Subcutaneous abdominal adipose tissue (tissue), 5 donors: ENCODE data around the gene ASH1L.
"Not testable (repeated sequence)": the region's sequence is repeated elsewhere in the genome, so short reads cannot be mapped to it uniquely, and the experiment has no call there.

Experiments used
- H3K27ac ChIP-seq: one replicate; pipeline ENCODE4 v1.7.0; 2013; ENCODE audit warnings: low read depth, mild to moderate bottlenecking, inconsistent platforms, low read length, moderate library complexity
- H3K27me3 ChIP-seq, 5 donors: one replicate each; pipeline ENCODE4 v1.7.0; 2013; ENCODE audit warnings: low read length in 5 of 5, inconsistent platforms in 1 of 5; ENCODE audit not compliant: control insufficient read depth in 5 of 5, insufficient read depth in 4 of 5
- H3K36me3 ChIP-seq, 5 donors: one replicate each; pipeline ENCODE4 v1.7.0; 2013; ENCODE audit warnings: low read length in 5 of 5; ENCODE audit not compliant: control insufficient read depth in 5 of 5, insufficient read depth in 5 of 5
- H3K4me1 ChIP-seq, 5 donors: one replicate each; pipeline ENCODE4 v1.7.0; 2013; ENCODE audit warnings: low read length in 5 of 5, mild to moderate bottlenecking in 3 of 5, moderate library complexity in 1 of 5; ENCODE audit not compliant: control insufficient read depth in 5 of 5, insufficient read depth in 5 of 5
- H3K4me3 ChIP-seq, 5 donors: one replicate each; pipeline ENCODE4 v1.7.0; 2013; ENCODE audit warnings: low read length in 5 of 5, low read depth in 1 of 5
- H3K9ac ChIP-seq, 5 donors: one replicate each; pipeline ENCODE4 v1.7.0; 2013; ENCODE audit warnings: low read length in 5 of 5, mild to moderate bottlenecking in 4 of 5, moderate library complexity in 3 of 5
- H3K9me3 ChIP-seq, 5 donors: one replicate each; pipeline ENCODE4 v1.7.0; 2013; ENCODE audit warnings: low read length in 5 of 5; ENCODE audit not compliant: control insufficient read depth in 5 of 5
- donor health status: healthy.
- donor health status: healthy.
- donor health status: healthy.
- donor health status: healthy.
- donor health status: healthy.

The ASH1L gene

DNA sequence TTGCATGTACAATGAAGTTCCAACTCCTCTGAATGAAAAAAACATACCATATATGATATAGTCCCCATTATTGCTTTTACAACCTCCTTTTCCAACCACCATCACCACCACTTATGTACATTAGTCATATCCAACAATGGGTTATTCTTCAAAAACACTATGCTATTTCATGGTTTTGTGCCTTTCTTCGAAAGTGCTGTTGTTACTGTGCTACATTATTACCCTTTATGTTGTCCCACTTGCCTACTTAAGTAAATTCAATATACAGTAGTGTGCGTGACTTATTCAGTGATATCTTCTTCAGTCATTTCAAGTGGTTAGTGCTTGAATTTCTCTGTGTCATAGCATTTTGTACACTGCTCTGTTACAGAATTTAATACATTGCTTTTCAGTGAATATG lies 105.3 kb downstream of the ASH1L start:
- Histone ChIP-seq H3K4me1 (peaks cover 0 to 8% (median 5%) of the 10 kb centered on the region in 5 donors), H3K9ac (peak overlapping the region in 1 of 5 donors; percentile 30), H3K27me3 (no peaks in the 10 kb centered on the region), H3K4me3 (no peak overlapping the region), H3K9me3 (no peaks in the 10 kb centered on the region), H3K36me3 (peaks cover 13 to 32% (median 15%) of the 10 kb centered on the region in 5 donors), H3K27ac (no peak overlapping the region)

DNA sequence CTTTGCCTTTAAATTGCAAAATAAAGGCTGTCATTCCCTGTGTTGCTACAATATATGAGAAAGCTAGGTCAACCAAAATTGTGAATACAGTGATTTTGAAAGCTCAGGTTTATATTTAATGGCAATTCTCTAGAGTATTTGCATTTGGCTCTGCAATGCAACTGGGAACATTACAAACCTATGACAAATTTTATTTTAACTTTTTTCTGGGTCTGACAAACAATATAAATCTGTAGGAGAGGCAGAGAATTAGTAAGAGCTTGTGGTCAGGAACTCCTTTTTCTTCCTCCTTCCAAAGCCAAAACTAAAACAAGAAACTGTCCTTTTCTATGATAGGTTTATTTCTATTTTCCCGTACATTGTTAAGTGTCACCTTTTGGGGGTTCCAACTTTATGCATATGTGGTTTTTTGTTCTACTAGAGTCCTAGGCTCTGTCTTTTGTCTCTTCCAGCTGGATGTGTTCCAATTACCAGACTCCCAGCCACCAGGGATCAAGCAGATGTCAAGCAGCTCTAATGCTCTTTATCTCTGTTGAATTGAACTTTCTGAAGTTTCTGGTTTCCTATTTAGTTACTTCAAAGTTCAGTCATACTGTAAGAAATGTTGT lies 106.9 kb downstream of the ASH1L start:
- no peaks in the 10 kb centered on the region for H3K9me3 ChIP-seq
- no peaks in the 10 kb centered on the region for H3K27me3 ChIP-seq
- H3K4me3 ChIP-seq, result no peak overlapping the region
- H3K27ac ChIP-seq, result no peak overlapping the region
- no peak overlapping the region for H3K9ac ChIP-seq
- peaks cover 11 to 35% (median 14%) of the 10 kb centered on the region in 5 donors for H3K36me3 ChIP-seq
- H3K4me1 ChIP-seq, result peaks cover 0 to 8% (median 5%) of the 10 kb centered on the region in 5 donors

DNA sequence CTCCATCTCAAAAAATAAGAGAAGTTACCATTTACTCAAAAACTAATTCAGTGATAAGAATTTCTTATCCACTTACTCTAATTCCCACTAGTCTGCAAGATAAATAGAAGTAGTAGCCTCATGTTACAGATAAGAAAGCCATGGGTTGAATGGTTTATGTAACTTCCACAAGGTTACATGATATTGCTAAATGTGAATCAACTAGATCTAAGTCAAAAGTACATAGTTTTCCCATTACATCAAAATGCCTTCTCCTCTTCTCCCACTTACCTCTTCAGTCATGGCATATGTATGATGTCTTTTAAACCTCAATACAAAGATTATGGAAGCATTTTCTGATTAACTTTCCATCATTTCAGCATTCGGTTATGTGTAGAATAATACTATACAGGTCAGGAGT lies 108.5 kb downstream of the ASH1L start:
- H3K27me3 ChIP-seq, result no peaks in the 10 kb centered on the region
- peaks cover 12 to 43% (median 17%) of the 10 kb centered on the region in 5 donors for H3K36me3 ChIP-seq
- H3K4me1 ChIP-seq, result peaks cover 0 to 8% (median 5%) of the 10 kb centered on the region in 5 donors
- no peaks in the 10 kb centered on the region for H3K9me3 ChIP-seq
- H3K9ac ChIP-seq, result no peak overlapping the region
- no peak overlapping the region for H3K4me3 ChIP-seq
- no peak overlapping the region for H3K27ac ChIP-seq

DNA sequence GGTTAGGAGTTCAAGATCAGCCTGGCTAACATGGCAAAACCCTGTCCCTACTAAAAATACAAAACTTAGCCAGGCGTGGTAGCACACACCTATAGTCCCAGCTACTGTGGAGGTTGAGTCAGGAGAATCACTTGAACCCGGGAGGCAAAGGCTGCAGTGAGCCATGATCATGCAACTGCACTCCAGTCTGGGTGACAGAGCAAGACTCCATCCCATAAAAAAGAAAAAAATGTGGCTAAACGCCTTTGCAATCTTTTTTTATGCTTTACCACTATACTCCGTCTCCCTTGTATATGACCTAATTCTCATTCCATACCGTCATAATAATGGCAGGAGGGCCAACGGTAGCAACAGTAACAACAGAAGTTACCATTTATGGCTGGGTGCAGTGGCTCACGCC lies 109.5 kb downstream of the ASH1L start:
- peaks cover 10 to 41% (median 18%) of the 10 kb centered on the region in 5 donors for H3K36me3 ChIP-seq
- H3K27ac ChIP-seq, result no peak overlapping the region
- no peaks in the 10 kb centered on the region for H3K9me3 ChIP-seq
- H3K27me3 ChIP-seq, result no peaks in the 10 kb centered on the region
- H3K9ac ChIP-seq, result no peak overlapping the region
- no peak overlapping the region for H3K4me3 ChIP-seq
- H3K4me1 ChIP-seq, result peaks cover 0 to 8% (median 5%) of the 10 kb centered on the region in 5 donors

DNA sequence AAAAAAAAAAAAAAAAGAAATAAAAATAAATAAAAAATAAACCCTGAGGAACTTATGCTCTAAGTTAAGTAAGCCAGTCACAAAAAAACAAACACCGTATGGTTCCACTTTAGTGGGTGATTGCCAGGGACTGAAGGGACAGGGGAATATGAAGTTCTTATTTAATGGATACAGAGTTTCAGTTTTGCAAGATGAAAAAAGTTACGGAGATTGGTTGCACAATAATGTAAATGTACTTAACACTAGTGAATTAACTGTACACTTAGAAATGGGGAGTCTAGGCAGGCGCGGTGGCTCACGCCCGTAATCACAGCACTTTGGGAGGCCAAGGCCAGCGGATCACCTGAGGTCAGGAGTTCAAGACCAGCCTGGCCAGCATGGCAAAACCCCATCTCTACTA lies 111.4 kb downstream of the ASH1L start:
- no peak overlapping the region for H3K9ac ChIP-seq
- H3K9me3 ChIP-seq, result no peaks in the 10 kb centered on the region
- H3K27me3 ChIP-seq, result no peaks in the 10 kb centered on the region
- peaks cover 0 to 8% (median 5%) of the 10 kb centered on the region in 5 donors for H3K4me1 ChIP-seq
- peaks cover 3 to 30% (median 14%) of the 10 kb centered on the region in 5 donors for H3K36me3 ChIP-seq
- H3K27ac ChIP-seq, result no peak overlapping the region
- no peak overlapping the region for H3K4me3 ChIP-seq

DNA sequence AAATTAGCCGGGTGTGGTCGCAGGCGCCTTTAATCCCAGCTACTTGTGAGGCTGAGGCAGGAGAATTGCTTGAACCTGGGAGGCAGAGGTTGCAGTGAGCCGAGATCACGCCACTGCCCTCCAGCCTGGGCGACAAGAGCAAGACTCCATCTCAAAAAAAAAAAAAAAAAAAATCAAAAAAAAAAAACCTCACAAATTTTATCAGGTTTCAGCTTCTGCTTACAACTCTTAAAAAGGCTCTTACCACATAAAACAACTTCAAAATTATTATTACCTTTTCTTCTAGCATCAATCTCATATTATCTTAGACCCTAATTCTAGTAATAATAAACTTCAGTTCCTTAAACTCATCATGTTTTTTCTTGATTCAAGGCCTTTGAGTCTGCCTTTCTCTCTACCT lies 120.2 kb downstream of the ASH1L start:
- not testable (repeated sequence) for H3K9me3 ChIP-seq, H3K4me3 ChIP-seq, H3K27me3 ChIP-seq, H3K4me1 ChIP-seq, H3K9ac ChIP-seq, H3K27ac ChIP-seq
- peaks cover 5 to 17% (median 15%) of the 10 kb centered on the region in 5 donors for H3K36me3 ChIP-seq

DNA sequence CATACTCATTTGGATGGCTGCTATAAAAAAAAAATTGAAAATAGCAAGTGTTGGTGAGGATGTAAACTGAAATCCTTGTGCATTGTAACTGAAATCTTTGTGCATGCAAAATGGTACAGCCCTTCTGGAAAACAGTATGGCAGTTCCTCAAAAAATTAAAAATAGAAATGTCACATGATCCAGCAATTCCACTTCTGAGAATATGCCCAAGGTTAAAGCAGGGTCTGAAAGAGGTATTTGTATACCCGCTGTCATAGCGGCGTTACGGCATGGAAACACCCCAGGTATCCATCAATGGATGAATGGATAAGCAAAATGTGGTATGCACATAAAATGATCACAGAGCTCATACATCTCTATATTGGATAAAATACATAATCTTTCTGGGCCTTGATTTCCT lies 125.2 kb downstream of the ASH1L start:
- Histone ChIP-seq H3K27ac (no peak overlapping the region), H3K27me3 (no peaks in the 10 kb centered on the region), H3K36me3 (peaks cover 11 to 34% (median 22%) of the 10 kb centered on the region in 5 donors), H3K4me1 (peaks cover 0 to 3% (median 0%) of the 10 kb centered on the region in 5 donors), H3K9me3 (no peaks in the 10 kb centered on the region), H3K4me3 (no peak overlapping the region), H3K9ac (no peak overlapping the region)

DNA sequence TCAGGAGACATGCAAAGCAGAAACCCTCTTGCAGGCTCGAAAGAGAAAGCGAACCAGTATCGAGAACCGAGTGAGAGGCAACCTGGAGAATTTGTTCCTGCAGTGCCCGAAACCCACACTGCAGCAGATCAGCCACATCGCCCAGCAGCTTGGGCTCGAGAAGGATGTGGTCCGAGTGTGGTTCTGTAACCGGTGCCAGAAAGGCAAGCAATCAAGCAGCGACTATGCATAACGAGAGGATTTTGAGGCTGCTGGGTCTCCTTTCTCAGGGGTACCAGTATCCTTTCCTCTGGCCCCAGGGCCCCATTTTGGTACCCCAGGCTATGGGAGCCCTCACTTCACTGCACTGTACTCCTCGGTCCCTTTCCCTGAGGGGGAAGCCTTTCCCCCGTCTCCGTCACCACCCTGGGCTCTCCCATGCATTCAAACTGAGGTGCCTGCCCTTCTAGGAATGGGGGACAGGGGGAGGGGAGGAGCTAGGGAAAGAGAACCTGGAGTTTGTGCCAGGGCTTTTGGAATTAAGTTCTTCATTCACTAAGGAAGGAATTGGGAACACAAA lies 128.7 kb downstream of the ASH1L start:
- not testable (repeated sequence) for H3K27me3 ChIP-seq, H3K9ac ChIP-seq, H3K4me3 ChIP-seq, H3K4me1 ChIP-seq, H3K27ac ChIP-seq, H3K9me3 ChIP-seq
- H3K36me3 ChIP-seq, result peaks cover 11 to 43% (median 22%) of the 10 kb centered on the region in 5 donors

DNA sequence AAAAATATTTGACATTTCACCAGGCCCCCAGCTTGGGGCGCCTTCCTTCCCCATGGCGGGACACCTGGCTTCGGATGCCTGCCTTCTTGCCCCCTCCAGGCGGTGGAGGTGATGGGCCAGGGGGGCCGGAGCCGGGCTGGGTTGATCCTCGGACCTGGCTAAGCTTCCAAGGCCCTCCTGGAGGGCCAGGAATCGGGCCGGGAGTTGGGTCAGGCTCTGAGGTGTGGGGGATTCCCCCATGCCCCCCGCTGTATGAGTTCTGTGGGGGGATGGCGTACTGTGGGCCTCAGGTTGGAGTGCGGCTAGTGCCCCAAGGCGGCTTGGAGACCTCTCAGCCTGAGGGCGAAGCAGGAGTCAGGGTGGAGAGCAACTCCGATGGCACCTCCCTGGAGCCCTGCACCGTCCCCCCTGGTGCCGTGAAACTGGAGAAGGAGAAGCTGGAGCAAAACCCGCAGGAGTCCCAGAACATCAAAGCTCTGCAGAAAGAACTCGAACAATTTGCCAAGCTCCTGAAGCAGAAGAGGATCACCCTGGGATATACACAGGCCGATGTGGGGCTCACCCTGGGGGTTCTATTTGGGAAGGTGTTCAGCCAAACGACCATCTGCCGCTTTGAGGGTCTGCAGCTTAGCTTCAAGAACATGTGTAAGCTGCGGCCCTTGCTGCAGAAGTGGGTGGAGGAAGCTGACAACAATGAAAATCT lies 129.3 kb downstream of the ASH1L start:
- H3K36me3 ChIP-seq, result peaks cover 10 to 37% (median 16%) of the 10 kb centered on the region in 5 donors
- not testable (repeated sequence) for H3K27ac ChIP-seq

DNA sequence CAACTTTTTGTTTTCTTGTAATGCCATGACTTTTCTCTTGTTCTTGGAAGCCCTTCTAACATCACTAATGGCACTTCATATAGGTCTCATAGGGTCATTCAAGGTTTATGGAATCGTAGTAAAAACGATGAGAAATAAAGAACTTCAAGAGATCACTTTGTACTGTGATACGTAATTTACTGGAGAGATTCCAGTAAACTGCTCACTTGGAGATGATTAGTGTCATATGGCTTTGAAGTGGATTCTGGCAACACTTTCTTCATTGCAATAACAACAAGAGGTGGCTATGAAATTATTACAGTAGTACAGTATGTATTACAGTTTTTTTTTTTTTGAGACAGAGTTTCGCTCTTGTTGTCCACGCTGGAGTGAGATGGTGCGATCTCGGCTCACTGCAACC lies 138.5 kb downstream of the ASH1L start:
- Histone ChIP-seq H3K9ac (no peak overlapping the region), H3K4me3 (no peak overlapping the region), H3K9me3 (peaks cover 0 to 3% (median 0%) of the 10 kb centered on the region in 5 donors), H3K36me3 (peaks cover 0 to 6% (median 3%) of the 10 kb centered on the region in 5 donors), H3K27ac (no peak overlapping the region), H3K27me3 (no peaks in the 10 kb centered on the region), H3K4me1 (no peaks in the 10 kb centered on the region)

More for the DNA sequence above, 129.3 kb downstream of the ASH1L start:
- H3K4me1 ChIP-seq, H3K4me3 ChIP-seq, H3K27me3 ChIP-seq, H3K9ac ChIP-seq, H3K9me3 ChIP-seq: not testable (repeated sequence)
